ENCODE data around the gene PSTPIP2. TPM values are rescaled to one million over a fixed set of nuclear protein-coding genes. Genes with fewer than 3 reads are reported as not detected.

Gene PSTPIP2
- total and polyA plus RNA-seq, 2 donors (not counting 3 experiments of a cell fraction or from before 2014, with no cell fraction given) = 1.6 to 4.9 TPM

GRCh38 chr18:46007165-46007564 is 64.9 kb downstream of the PSTPIP2 start:
- no peak for FAIRE-seq
- H3K9me1 ChIP-seq (replicated peaks; ENCODE audit: control insufficient read depth, extremely low read depth, insufficient read depth, low read length) = no peaks in the 10 kb centered on the region
- H3K36me3 ChIP-seq (ENCODE audit: control insufficient read depth in 2 of 2, extremely low read depth in 1 of 2, insufficient read depth in 2 of 2, low read length in 2 of 2) = no peaks in the 10 kb centered on the region
- H3K79me2 ChIP-seq (ENCODE audit: control insufficient read depth, insufficient read depth, low read length) = no peaks in the 10 kb centered on the region
- BruUV-seq (replicated peaks) = no TSS peak
- no peak for DNase-seq (ENCODE audit: low read depth, low spot score)
- H3K27ac ChIP-seq (ENCODE audit: insufficient read depth, low read depth, low read length) = no peak overlapping the region
- H3K9me3 ChIP-seq (replicated peaks; ENCODE audit: control insufficient read depth, insufficient read depth, low read length) = no peaks in the 10 kb centered on the region
- no peak overlapping the region for H3K9ac ChIP-seq (replicated peaks; ENCODE audit: extremely low read depth, insufficient read depth, low read length)
- H3K4me3 ChIP-seq (replicated peaks in 1 of 3; ENCODE audit: insufficient read depth in 1 of 3, low read depth in 1 of 3, low read length in 3 of 3) = no peak overlapping the region
- H3K4me2 ChIP-seq (ENCODE audit: insufficient read depth, low read length) = no peak overlapping the region
- dilution Hi-C loops (cut with MboI; ENCODE audit: extremely low pct_ligation_motif_present, low sequenced_read_pairs) = no loop called here
- POLR2A ChIA-PET = no interaction called here
- H4K20me1 ChIP-seq (replicated peaks; ENCODE audit: control insufficient read depth, extremely low read depth, insufficient read depth, low read length) = no peaks in the 10 kb centered on the region
- no peak overlapping the region for H2AFZ ChIP-seq (ENCODE audit: low read depth, low read length)
- TF ChIP-seq MYC (IDR thresholded peaks at IDR 0.05; ENCODE audit: low read depth, low read length) (no peak), CTCF (IDR thresholded peaks at IDR 0.05; ENCODE audit: extremely low read depth in 1 of 2, insufficient read depth in 1 of 2, low read depth in 1 of 2, low read length in 2 of 2) (no peak), JUN (IDR thresholded peaks at IDR 0.05; ENCODE audit: borderline replicate concordance, insufficient read depth, insufficient read length, low read depth) (no peak), FOS (IDR thresholded peaks at IDR 0.05; ENCODE audit: borderline replicate concordance, insufficient read depth, low read length) (no peak), GATA2 (IDR thresholded peaks at IDR 0.05; ENCODE audit: insufficient read depth, insufficient read length, low read depth, low read length) (no peak), POLR2AphosphoS5 (IDR thresholded peaks at IDR 0.05; ENCODE audit: insufficient read depth, low read depth, low read length) (no peak), POLR2A (IDR thresholded peaks at IDR 0.05; ENCODE audit: low read depth, low read length) (no peak), EZH2 (IDR thresholded peaks at IDR 0.05; ENCODE audit: borderline replicate concordance, low read depth, low read length, severe bottlenecking) (no peak)
- TF ChIP-seq, protein P1, sequence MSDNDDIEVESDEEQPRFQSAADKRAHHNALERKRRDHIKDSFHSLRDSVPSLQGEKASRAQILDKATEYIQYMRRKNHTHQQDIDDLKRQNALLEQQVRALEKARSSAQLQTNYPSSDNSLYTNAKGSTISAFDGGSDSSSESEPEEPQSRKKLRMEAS (IDR thresholded peaks at IDR 0.05; ENCODE audit: insufficient read depth, insufficient read length) = no peak
- intact Hi-C loops (cut with micrococcal nuclease) = no loop called here
- no peaks in the 10 kb centered on the region for H3K4me1 ChIP-seq (ENCODE audit: control insufficient read depth, extremely low read depth, insufficient read depth, low read length)
- H3K27me3 ChIP-seq (ENCODE audit: control insufficient read depth in 2 of 2, insufficient read depth in 2 of 2, low read length in 2 of 2) = no peaks in the 10 kb centered on the region
- CTCF ChIA-PET = interaction anchor here (1.2 kb wide), 1 partner anchor 25 kb away, joined by 3 read pairs; no protein-coding TSS in a partner anchor

All from endothelial cell of umbilical vein (primary cell).